Measurements from ENCODE around the gene MAP7D2.
"Not testable (repeated sequence)": the region's sequence is repeated elsewhere in the genome, so short reads cannot be mapped to it uniquely, and the experiment has no call there.

Gene MAP7D2

DNA sequence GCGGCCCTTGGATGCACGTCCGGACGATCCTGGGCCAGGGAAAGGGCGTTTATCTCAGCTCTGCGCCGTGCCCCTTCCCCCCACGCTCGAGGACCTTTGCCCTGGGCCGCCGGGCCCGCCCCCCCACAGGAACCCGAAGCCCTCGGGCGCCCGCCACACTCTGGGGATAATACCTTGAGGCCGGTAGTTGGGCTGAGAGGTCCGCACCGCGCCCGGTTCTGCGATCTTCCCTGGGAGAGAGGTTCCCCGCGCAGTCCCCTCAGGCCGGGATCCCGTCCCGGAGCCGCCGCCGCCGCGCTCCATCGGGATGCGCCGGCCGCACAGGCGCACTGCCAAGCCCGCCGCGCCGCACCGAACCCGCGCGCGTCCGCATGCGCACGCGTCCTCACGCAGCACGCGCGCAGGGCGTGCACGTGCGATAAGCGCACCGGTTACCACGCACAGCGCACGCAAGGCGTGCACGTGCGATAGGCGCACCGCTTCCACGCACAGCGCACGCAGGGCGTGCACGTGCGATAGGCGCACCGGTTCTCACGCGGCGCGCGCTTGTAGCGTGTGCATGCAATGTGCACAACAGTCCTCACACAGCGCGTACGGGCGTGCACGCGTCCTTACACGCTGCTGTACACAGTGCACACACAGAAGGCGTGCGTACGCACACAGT lies at the start of gene MAP7D2:
MAP7D2 (minus strand) TSS at position 331 of the 664 bp plus-strand sequence; CDS start at position 303, 28 bp downstream.
- TF ChIP-seq, protein P1, sequence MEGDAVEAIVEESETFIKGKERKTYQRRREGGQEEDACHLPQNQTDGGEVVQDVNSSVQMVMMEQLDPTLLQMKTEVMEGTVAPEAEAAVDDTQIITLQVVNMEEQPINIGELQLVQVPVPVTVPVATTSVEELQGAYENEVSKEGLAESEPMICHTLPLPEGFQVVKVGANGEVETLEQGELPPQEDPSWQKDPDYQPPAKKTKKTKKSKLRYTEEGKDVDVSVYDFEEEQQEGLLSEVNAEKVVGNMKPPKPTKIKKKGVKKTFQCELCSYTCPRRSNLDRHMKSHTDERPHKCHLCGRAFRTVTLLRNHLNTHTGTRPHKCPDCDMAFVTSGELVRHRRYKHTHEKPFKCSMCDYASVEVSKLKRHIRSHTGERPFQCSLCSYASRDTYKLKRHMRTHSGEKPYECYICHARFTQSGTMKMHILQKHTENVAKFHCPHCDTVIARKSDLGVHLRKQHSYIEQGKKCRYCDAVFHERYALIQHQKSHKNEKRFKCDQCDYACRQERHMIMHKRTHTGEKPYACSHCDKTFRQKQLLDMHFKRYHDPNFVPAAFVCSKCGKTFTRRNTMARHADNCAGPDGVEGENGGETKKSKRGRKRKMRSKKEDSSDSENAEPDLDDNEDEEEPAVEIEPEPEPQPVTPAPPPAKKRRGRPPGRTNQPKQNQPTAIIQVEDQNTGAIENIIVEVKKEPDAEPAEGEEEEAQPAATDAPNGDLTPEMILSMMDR (IDR thresholded peaks at IDR 0.05; ENCODE audit: low read length, missing control alignments): no peak
- H3K4me3 ChIP-seq (replicated peaks; ENCODE audit: low read depth, low read length): peak within 1 kb of the TSS; percentile 30
- no peak for DNase-seq (ENCODE audit: low read depth)

DNA sequence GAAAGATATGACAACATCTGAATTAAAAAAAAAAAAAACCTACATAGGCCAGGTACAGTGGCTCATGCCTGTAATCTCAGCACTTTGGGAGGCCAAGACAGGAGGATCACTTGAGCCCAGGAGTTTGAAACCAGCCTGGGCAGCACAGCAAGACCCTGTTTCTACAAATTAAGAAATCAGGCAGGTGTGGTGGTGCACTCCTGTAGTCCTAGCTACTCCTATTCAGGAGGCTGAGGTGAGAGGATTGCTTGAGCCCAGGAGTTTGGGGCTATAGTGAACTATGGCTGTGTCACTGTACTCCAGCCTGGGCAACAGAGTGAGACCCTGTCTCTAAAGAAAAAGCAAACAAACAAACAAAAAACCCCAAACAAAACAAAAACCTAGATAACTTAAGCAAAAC lies 45.8 kb upstream of the MAP7D2 start:
- H3K4me3 ChIP-seq (replicated peaks; ENCODE audit: low read depth, low read length); DNase-seq (ENCODE audit: low read depth): not testable (repeated sequence)

DNA sequence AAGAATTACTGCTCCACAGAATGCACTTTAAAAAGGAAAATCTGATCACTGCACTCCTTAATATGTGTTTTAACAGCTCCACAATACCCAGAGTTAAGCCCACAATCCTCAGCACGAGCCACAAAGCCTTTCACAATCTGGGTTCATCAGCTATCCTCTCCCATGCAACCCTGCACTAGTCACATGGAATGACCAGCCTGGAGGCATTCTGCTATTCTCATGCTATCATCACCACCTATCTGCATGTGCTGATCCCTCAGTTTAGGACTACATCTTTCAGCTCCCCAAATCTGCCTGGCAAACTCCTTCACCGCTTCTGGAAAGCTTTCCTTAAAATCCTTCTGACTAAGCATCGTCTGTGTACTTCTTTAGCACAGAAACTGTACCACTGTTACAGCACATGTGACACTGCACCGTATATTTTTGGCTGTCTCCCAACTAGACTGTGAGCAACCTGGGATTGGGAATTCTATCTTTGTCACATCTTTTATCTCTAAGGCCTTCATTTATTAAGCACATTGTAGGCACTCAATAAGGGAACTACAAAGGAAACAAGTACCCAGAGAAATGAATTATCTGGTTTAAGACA lies 43.2 kb upstream of the MAP7D2 start:
- no peak for DNase-seq (ENCODE audit: low read depth)
- no peak overlapping the region for H3K4me3 ChIP-seq (replicated peaks; ENCODE audit: low read depth, low read length)
- TF ChIP-seq, protein P1 (IDR thresholded peaks at IDR 0.05; ENCODE audit: low read length, missing control alignments): no peak

- TF ChIP-seq, protein P1 (IDR thresholded peaks at IDR 0.05; ENCODE audit: low read length, missing control alignments): no peak
- H3K4me3 ChIP-seq (replicated peaks; ENCODE audit: low read depth, low read length): no peak overlapping the region
- DNase-seq (ENCODE audit: low read depth): no peak
Measured at GRCh38 chrX:20151689-20152088, 35.0 kb upstream of the MAP7D2 start.

- DNase-seq (ENCODE audit: low read depth): no peak
- TF ChIP-seq, protein P1 (IDR thresholded peaks at IDR 0.05; ENCODE audit: low read length, missing control alignments): no peak
- H3K4me3 ChIP-seq (replicated peaks; ENCODE audit: low read depth, low read length): no peak overlapping the region
Measured at GRCh38 chrX:20149326-20149725, 32.6 kb upstream of the MAP7D2 start.

GRCh38 chrX:20147561-20147960 lies 30.9 kb upstream of the MAP7D2 start:
- no peak overlapping the region for H3K4me3 ChIP-seq (replicated peaks; ENCODE audit: low read depth, low read length)
- TF ChIP-seq, protein P1 (IDR thresholded peaks at IDR 0.05; ENCODE audit: low read length, missing control alignments): no peak
- DNase-seq (ENCODE audit: low read depth): no peak

- TF ChIP-seq, protein P1 (IDR thresholded peaks at IDR 0.05; ENCODE audit: low read length, missing control alignments): no peak
- DNase-seq (ENCODE audit: low read depth): peak; percentile 33
- H3K4me3 ChIP-seq (replicated peaks; ENCODE audit: low read depth, low read length): no peak overlapping the region
Measured at GRCh38 chrX:20144491-20144890, 27.8 kb upstream of the MAP7D2 start.
